ENCODE measurements around the gene INPP5A.
A peak's percentile ranks its signal among the peaks of the same experiment; 100 is the strongest.

- TF ChIP-seq HDAC2 (IDR thresholded peaks at IDR 0.05), result no peak
- TF ChIP-seq CTCFL (IDR thresholded peaks at IDR 0.05; ENCODE audit: borderline replicate concordance, insufficient read depth, low read depth, low read length, poor library complexity, severe bottlenecking), result no peak
- TF ChIP-seq, protein P1, sequence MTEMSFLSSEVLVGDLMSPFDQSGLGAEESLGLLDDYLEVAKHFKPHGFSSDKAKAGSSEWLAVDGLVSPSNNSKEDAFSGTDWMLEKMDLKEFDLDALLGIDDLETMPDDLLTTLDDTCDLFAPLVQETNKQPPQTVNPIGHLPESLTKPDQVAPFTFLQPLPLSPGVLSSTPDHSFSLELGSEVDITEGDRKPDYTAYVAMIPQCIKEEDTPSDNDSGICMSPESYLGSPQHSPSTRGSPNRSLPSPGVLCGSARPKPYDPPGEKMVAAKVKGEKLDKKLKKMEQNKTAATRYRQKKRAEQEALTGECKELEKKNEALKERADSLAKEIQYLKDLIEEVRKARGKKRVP (CRISPR knock-in tag; IDR thresholded peaks at IDR 0.05), result no peak
- TF ChIP-seq GABPA (tag; conservative IDR thresholded peaks at IDR 0.05; ENCODE audit: low read depth), result no peak
- TF ChIP-seq SMC3 (conservative IDR thresholded peaks at IDR 0.05; ENCODE audit: insufficient read depth, low read depth, low read length), result no peak
- no peak for TF ChIP-seq TCF7L2 (IDR thresholded peaks at IDR 0.05; ENCODE audit: low read depth, low read length)
- peak; percentile 62 for TF ChIP-seq TAF1 (IDR thresholded peaks at IDR 0.05; ENCODE audit: control insufficient read depth, extremely low read depth, insufficient read depth, low read length, severe bottlenecking)
- TF ChIP-seq SLC30A9 (CRISPR knock-in tag; IDR thresholded peaks at IDR 0.05), result no peak
- no peak for TF ChIP-seq TEAD4 (IDR thresholded peaks at IDR 0.05; ENCODE audit: low read length)
- no peak for TF ChIP-seq TEAD4 (CRISPR knock-in tag; IDR thresholded peaks at IDR 0.05; ENCODE audit: borderline replicate concordance)
- no peak for TF ChIP-seq POLR2A (conservative IDR thresholded peaks at IDR 0.05)
Observed at GRCh38 chr10:132537684-132538001, at the start of gene INPP5A.

Measured in K562 (cell line).